Sigmoid colon (tissue), 4 donors: Measurements from ENCODE around the gene ALOX15B.
"Not testable (repeated sequence)": the region's sequence is repeated elsewhere in the genome, so short reads cannot be mapped to it uniquely, and the experiment has no call there.

ENCODE experiments used
- CTCF ChIP-seq, 4 experiments: fragments of 450-650 bp in 3 of 4; fragments of 200-600 bp in 1 of 4; IDR thresholded peaks; one replicate each; pipeline ENCODE4 v1.5.1; 2016 to 2019; ENCODE audit warnings: antibody characterized with exemption in 4 of 4, mild to moderate bottlenecking in 3 of 4, moderate library complexity in 2 of 4
- POLR2A ChIP-seq, 2 donors: fragments of 450-650 bp; IDR thresholded peaks; one replicate each; pipeline ENCODE4 v1.6.1; 2016; ENCODE audit warnings: antibody characterized with exemption in 2 of 2, mild to moderate bottlenecking in 2 of 2, moderate library complexity in 2 of 2
- POLR2AphosphoS5 ChIP-seq, 4 donors: sonication (generic); formaldehyde crosslinking; IDR thresholded peaks; one replicate each; pipeline ENCODE4 v1.6.1; 2017; ENCODE audit warnings: antibody characterized with exemption in 4 of 4

- TF ChIP-seq CTCF, POLR2A, POLR2AphosphoS5 (IDR thresholded peaks at IDR 0.05): not testable (repeated sequence)
These were observed 14.7 kb upstream of the ALOX15B start for GRCh38 chr17:8024161-8024560.
